SH-SY5Y (cell line): ENCODE measurements around the gene TCF7.

ENCODE experiments used
- GATA2 ChIP-seq: IDR thresholded peaks from 2 replicates; pipeline ENCODE4 v1.6.1; 2011; ENCODE audit warnings: mild to moderate bottlenecking, low read depth, low read length
- GATA3 ChIP-seq: IDR thresholded peaks from 2 replicates; pipeline ENCODE4 v1.6.1; 2011; ENCODE audit warnings: low read depth, mild to moderate bottlenecking, low read length, moderate library complexity

DNA sequence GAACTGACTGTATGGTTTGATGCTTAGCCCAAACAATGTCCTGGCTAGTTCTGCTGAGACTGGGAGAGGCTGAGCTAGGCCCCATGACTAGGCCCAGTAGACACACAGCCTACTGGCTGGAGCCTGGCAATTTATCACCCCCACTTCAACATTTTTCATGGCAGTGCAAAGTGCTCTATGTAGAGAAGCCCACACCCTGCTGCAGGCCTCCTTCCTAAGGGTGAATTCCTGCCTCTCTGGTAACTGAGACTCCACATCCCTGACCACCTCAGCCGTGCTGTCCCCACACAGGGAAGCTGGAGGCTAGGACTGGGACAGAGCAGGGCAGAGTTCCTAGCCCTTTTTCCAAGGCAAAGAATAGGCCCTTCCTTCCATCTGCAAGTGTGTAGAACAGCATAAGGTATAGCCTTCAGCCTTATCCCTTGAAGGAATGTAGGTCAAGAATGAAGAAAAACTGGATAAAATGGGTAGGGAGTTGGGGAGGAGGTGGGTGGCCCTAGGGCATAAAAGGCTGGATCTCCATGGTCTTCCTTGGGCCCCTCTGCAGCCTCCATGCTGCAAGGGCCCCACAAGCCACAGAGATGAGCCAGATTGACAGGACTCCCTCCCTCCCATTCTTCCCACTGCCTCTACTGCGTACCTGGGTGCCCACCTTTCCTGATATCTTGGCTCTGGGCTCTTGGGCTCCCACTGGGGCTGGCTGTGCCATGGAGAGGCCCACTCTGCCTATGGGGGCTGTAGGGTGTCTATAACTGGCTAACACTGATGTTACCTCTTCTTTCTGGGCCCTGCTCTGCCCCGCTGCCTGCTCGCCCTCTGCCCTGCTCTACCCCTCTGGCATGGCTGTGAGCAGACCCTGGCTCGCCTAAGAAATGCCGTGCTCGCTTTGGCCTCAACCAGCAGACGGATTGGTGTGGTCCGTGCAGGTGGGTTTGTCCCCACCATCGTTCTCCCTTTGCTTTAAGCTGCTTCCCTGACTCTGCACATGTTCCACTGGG lies 29.8 kb downstream of the TCF7 start:
- TF ChIP-seq GATA2 (no peak), GATA3 (no peak)
